ENCODE results near the gene SLC49A3. TPM values are rescaled to one million over a fixed set of nuclear protein-coding genes. Genes with fewer than 3 reads are reported as not detected.

SLC49A3 gene
- polyA plus RNA-seq, 1 donor from 2014 or later = not detected

DNA sequence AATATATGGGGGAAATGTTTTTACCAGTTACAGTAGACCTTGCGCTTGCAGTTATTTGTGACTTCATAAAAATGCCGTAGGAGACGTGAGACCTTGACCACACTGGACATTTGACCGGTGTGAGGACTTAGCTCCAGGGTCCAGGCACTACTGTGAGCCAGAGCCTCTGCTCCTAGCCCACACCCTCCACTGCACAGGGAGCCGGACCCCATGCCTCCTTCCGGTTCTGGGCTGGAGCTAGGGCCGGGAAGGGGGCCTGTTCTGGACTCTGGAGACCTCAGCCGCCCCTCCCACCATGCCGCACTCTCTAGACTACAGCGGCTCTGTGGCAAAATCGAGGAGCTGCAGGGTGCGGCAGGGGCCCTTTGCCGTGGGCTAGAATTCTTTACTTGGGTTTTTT, 22.0 kb upstream of the SLC49A3 start:
- Histone ChIP-seq H4K20me1 (ENCODE audit: insufficient read depth) (peaks cover 32% of the 10 kb centered on the region), H3K4me2 (ENCODE audit: low read length) (peak overlapping the region; percentile 35), H3K4me3 (ENCODE audit: low read length) (peak overlapping the region; percentile 80), H3F3A (ENCODE audit: insufficient read depth, low read length, poor library complexity, severe bottlenecking) (peaks cover 6% of the 10 kb centered on the region), H3K79me2 (replicated peaks; ENCODE audit: insufficient read depth, low read length) (peaks cover 77% of the 10 kb centered on the region), H3K9me3 (ENCODE audit: low read length) (no peaks in the 10 kb centered on the region), H2AFZ (ENCODE audit: low read depth, low read length) (no peak overlapping the region), H3K36me3 (ENCODE audit: insufficient read depth, low read length) (no peaks in the 10 kb centered on the region), H3K9ac (ENCODE audit: low read length) (no peak overlapping the region), H3K27me3 (ENCODE audit: insufficient read depth, low read depth, low read length) (no peaks in the 10 kb centered on the region), H3K9me2 (ENCODE audit: insufficient read depth, low read length) (no peaks in the 10 kb centered on the region), H3K27ac (ENCODE audit: low read length) (peak overlapping the region; percentile 33)
- TF ChIP-seq REST (IDR thresholded peaks at IDR 0.05; ENCODE audit: borderline replicate concordance) (no peak), EZH2 (IDR thresholded peaks at IDR 0.05; ENCODE audit: borderline replicate concordance, insufficient read depth, low read length, poor library complexity, severe bottlenecking) (no peak), SMC3 (conservative IDR thresholded peaks at IDR 0.05; ENCODE audit: poor library complexity) (no peak), POLR2AphosphoS5 (IDR thresholded peaks at IDR 0.05) (no peak), MXI1 (conservative IDR thresholded peaks at IDR 0.05; ENCODE audit: poor library complexity, severe bottlenecking) (no peak), RAD21 (conservative IDR thresholded peaks at IDR 0.05) (no peak), CTCF (IDR thresholded peaks at IDR 0.05; ENCODE audit: poor library complexity, severe bottlenecking) (no peak), TAF1 (IDR thresholded peaks at IDR 0.05; ENCODE audit: low read depth) (no peak), EP300 (conservative IDR thresholded peaks at IDR 0.05; ENCODE audit: poor library complexity, severe bottlenecking) (no peak)

GRCh38 chr4:710116-710515, 21.2 kb upstream of the SLC49A3 start:
- Histone ChIP-seq H3K4me3 (ENCODE audit: low read length) (peak overlapping the region; percentile 80), H3K9me3 (ENCODE audit: low read length) (no peaks in the 10 kb centered on the region), H3K9me2 (ENCODE audit: insufficient read depth, low read length) (no peaks in the 10 kb centered on the region), H3F3A (ENCODE audit: insufficient read depth, low read length, poor library complexity, severe bottlenecking) (peaks cover 6% of the 10 kb centered on the region), H3K4me2 (ENCODE audit: low read length) (peak overlapping the region; percentile 51), H3K79me2 (replicated peaks; ENCODE audit: insufficient read depth, low read length) (peaks cover 80% of the 10 kb centered on the region), H3K9ac (ENCODE audit: low read length) (no peak overlapping the region), H3K27me3 (ENCODE audit: insufficient read depth, low read depth, low read length) (no peaks in the 10 kb centered on the region), H4K20me1 (ENCODE audit: insufficient read depth) (peaks cover 32% of the 10 kb centered on the region), H3K36me3 (ENCODE audit: insufficient read depth, low read length) (no peaks in the 10 kb centered on the region), H2AFZ (ENCODE audit: low read depth, low read length) (no peak overlapping the region), H3K27ac (ENCODE audit: low read length) (peak overlapping the region; percentile 33)
- TF ChIP-seq RAD21 (conservative IDR thresholded peaks at IDR 0.05) (no peak), SMC3 (conservative IDR thresholded peaks at IDR 0.05; ENCODE audit: poor library complexity) (no peak), REST (IDR thresholded peaks at IDR 0.05; ENCODE audit: borderline replicate concordance) (no peak), CTCF (IDR thresholded peaks at IDR 0.05; ENCODE audit: poor library complexity, severe bottlenecking) (no peak), EP300 (conservative IDR thresholded peaks at IDR 0.05; ENCODE audit: poor library complexity, severe bottlenecking) (no peak), TAF1 (IDR thresholded peaks at IDR 0.05; ENCODE audit: low read depth) (no peak), MXI1 (conservative IDR thresholded peaks at IDR 0.05; ENCODE audit: poor library complexity, severe bottlenecking) (no peak), POLR2AphosphoS5 (IDR thresholded peaks at IDR 0.05) (no peak), EZH2 (IDR thresholded peaks at IDR 0.05; ENCODE audit: borderline replicate concordance, insufficient read depth, low read length, poor library complexity, severe bottlenecking) (no peak)

Measured in neural cell (in vitro differentiated cells).